ENCODE measurements around the gene GNAT1. TPM values are rescaled to one million over a fixed set of nuclear protein-coding genes. Genes with fewer than 3 reads are reported as not detected.

Gene GNAT1
- total and polyA plus RNA-seq, 2 of the 13 experiments (the other 11 are each of a cell fraction or from before 2014, with no cell fraction given), result 0.15 TPM; not detected in 1

GRCh38 chr3:50212502-50212901 is 21.1 kb downstream of the GNAT1 start (continued):
- TF ChIP-seq NR2F6 (IDR thresholded peaks at IDR 0.05) (0 out of 2 replicates have a peak, but pooled peaks have one; percentile 11), NR2F6 (CRISPR knock-in tag; IDR thresholded peaks at IDR 0.05) (no peak), NR2F1 (CRISPR knock-in tag; IDR thresholded peaks at IDR 0.05) (no peak), ZNF7 (CRISPR knock-in tag; IDR thresholded peaks at IDR 0.05) (no peak), ZNF292 (CRISPR knock-in tag; IDR thresholded peaks at IDR 0.05; ENCODE audit: borderline replicate concordance, low read depth) (no peak), CHD4 (IDR thresholded peaks at IDR 0.05; ENCODE audit: borderline replicate concordance, low read length) (no peak), ATF3 (CRISPR knock-in tag; IDR thresholded peaks at IDR 0.05) (no peak), ZFX (CRISPR knock-in tag; IDR thresholded peaks at IDR 0.05; ENCODE audit: low read depth) (peak; percentile 37; the same call in 1 of the 2 replicates), IKZF5 (CRISPR knock-in tag; IDR thresholded peaks at IDR 0.05) (no peak), TCF7 (IDR thresholded peaks at IDR 0.05; ENCODE audit: low read depth) (no peak), ZNF776 (CRISPR knock-in tag; IDR thresholded peaks at IDR 0.05) (no peak), RARA (CRISPR knock-in tag; IDR thresholded peaks at IDR 0.05) (no peak), ZNF768 (CRISPR knock-in tag; IDR thresholded peaks at IDR 0.05) (peak; percentile 49; the same call in 1 of the 2 replicates), SNAPC4 (CRISPR knock-in tag; IDR thresholded peaks at IDR 0.05) (no peak), HMGXB4 (CRISPR knock-in tag; IDR thresholded peaks at IDR 0.05; ENCODE audit: borderline replicate concordance in 1 of 2, low read depth in 1 of 2) (0 out of 4 replicates have a peak, but pooled peaks of 1 of the 2 experiments have one; percentile 25), GPN1 (CRISPR knock-in tag; IDR thresholded peaks at IDR 0.05; ENCODE audit: borderline replicate concordance) (no peak), ZNF577 (CRISPR knock-in tag; IDR thresholded peaks at IDR 0.05; ENCODE audit: borderline replicate concordance, low read depth) (no peak), GABPB1 (CRISPR knock-in tag; IDR thresholded peaks at IDR 0.05) (no peak), HNF4A (CRISPR knock-in tag; IDR thresholded peaks at IDR 0.05) (peak; percentile 34; the same call in 1 of the 2 replicates), ZFY (CRISPR knock-in tag; IDR thresholded peaks at IDR 0.05) (peak; percentile 44), MXD1 (CRISPR knock-in tag; IDR thresholded peaks at IDR 0.05) (no peak), ESRRA (CRISPR knock-in tag; IDR thresholded peaks at IDR 0.05; ENCODE audit: low read depth) (0 out of 2 replicates have a peak, but pooled peaks have one; percentile 29), RAD21 (CRISPR knock-in tag; IDR thresholded peaks at IDR 0.05) (peak; percentile 40; the same call in 1 of the 2 replicates)

All from HepG2 (cell line).